ENCODE measurements around the gene TWNK. TPM values are rescaled to one million over a fixed set of nuclear protein-coding genes. Genes with fewer than 3 reads are reported as not detected.

The TWNK gene
- total and polyA plus RNA-seq, 9 of the 15 experiments (the other 6 are each of a cell fraction or from before 2014, with no cell fraction given) = 11.6 to 34.7 (median 17.4) TPM

DNA sequence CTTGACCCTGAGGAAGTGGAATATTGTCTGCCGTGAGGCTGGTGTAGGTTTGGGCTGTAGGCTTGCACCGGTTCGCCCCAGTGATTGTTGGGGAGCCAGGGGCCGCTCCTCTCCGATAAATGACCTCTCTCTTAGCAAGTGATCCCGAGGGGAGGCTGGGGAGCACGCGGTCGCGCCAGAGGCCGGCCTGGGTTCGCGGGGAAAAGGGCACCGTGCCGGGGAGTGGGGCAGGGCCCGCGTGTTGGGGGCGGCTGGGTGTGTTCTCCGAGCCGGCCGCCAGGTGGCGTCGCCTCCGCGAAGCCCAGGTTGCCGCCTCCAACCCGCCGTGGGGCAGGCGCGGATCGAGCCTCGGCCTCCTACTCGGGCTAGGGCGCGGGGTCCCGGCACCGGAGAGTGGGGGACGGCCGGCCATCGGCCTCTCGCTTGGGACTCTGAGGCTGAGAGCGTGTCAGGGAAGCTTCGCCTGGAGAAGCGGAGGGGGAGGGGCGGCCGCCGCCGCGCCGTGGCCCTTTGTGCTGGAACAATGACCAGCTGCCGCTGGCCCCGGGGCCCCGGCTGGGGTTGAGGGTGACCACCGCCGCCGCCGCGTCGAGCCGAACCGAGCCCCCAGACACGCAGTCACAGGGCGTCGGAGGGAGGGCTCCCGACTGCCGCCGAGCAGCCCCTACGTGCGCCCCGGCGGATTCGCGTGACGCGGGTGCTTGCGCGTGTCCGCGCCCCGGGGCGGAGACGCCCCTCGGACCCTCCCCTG, 11.8 kb downstream of the TWNK start (continued):
- TF ChIP-seq, protein P1, sequence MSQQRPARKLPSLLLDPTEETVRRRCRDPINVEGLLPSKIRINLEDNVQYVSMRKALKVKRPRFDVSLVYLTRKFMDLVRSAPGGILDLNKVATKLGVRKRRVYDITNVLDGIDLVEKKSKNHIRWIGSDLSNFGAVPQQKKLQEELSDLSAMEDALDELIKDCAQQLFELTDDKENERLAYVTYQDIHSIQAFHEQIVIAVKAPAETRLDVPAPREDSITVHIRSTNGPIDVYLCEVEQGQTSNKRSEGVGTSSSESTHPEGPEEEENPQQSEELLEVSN (IDR thresholded peaks at IDR 0.05; ENCODE audit: borderline replicate concordance in 1 of 2, extremely low read depth in 1 of 2, insufficient read depth in 1 of 2, insufficient read length in 1 of 2, low read depth in 1 of 2, low read length in 1 of 2, poor library complexity in 1 of 2, severe bottlenecking in 1 of 2) = peak; percentile 65 to 88
- TF ChIP-seq, protein P2, sequence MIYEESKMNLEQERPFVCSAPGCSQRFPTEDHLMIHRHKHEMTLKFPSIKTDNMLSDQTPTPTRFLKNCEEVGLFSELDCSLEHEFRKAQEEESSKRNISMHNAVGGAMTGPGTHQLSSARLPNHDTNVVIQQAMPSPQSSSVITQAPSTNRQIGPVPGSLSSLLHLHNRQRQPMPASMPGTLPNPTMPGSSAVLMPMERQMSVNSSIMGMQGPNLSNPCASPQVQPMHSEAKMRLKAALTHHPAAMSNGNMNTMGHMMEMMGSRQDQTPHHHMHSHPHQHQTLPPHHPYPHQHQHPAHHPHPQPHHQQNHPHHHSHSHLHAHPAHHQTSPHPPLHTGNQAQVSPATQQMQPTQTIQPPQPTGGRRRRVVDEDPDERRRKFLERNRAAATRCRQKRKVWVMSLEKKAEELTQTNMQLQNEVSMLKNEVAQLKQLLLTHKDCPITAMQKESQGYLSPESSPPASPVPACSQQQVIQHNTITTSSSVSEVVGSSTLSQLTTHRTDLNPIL (CRISPR knock-in tag; IDR thresholded peaks at IDR 0.05) = no peak
- TF ChIP-seq GABPB1 (CRISPR knock-in tag; IDR thresholded peaks at IDR 0.05) (peak; percentile 38; the same call in 1 of the 2 replicates), MTA2 (IDR thresholded peaks at IDR 0.05; ENCODE audit: low read depth) (0 out of 2 replicates have a peak, but pooled peaks have one; percentile 10), CBFB (CRISPR knock-in tag; IDR thresholded peaks at IDR 0.05) (no peak), PHF8 (IDR thresholded peaks at IDR 0.05; ENCODE audit: borderline replicate concordance, low read length) (peak; percentile 74; the same call in 1 of the 2 replicates), CCNT2 (IDR thresholded peaks at IDR 0.05; ENCODE audit: borderline replicate concordance, extremely low read depth, insufficient read length, low read depth, low read length) (peak; percentile 37), HNRNPL (IDR thresholded peaks at IDR 0.05; ENCODE audit: low read depth, low read length) (peak; percentile 58; the same call in 1 of the 2 replicates), ZNF140 (CRISPR knock-in tag; IDR thresholded peaks at IDR 0.05) (no peak), SAFB (IDR thresholded peaks at IDR 0.05; ENCODE audit: borderline replicate concordance, low read depth, low read length) (peak; percentile 86), FIP1L1 (IDR thresholded peaks at IDR 0.05; ENCODE audit: low read depth, low read length, poor library complexity, severe bottlenecking) (peak; percentile 38), NCOA6 (IDR thresholded peaks at IDR 0.05) (0 out of 2 replicates have a peak, but pooled peaks have one; percentile 48), HNRNPK (IDR thresholded peaks at IDR 0.05; ENCODE audit: low read depth, low read length, poor library complexity, severe bottlenecking) (no peak), CBX3 (IDR thresholded peaks at IDR 0.05; ENCODE audit: borderline replicate concordance in 1 of 2, low read length in 2 of 2) (no peak), ELF2 (CRISPR knock-in tag; IDR thresholded peaks at IDR 0.05) (0 out of 2 replicates have a peak, but pooled peaks have one; percentile 20), MTF1 (CRISPR knock-in tag; IDR thresholded peaks at IDR 0.05; ENCODE audit: borderline replicate concordance) (no peak)
- TF ChIP-seq, protein P3, sequence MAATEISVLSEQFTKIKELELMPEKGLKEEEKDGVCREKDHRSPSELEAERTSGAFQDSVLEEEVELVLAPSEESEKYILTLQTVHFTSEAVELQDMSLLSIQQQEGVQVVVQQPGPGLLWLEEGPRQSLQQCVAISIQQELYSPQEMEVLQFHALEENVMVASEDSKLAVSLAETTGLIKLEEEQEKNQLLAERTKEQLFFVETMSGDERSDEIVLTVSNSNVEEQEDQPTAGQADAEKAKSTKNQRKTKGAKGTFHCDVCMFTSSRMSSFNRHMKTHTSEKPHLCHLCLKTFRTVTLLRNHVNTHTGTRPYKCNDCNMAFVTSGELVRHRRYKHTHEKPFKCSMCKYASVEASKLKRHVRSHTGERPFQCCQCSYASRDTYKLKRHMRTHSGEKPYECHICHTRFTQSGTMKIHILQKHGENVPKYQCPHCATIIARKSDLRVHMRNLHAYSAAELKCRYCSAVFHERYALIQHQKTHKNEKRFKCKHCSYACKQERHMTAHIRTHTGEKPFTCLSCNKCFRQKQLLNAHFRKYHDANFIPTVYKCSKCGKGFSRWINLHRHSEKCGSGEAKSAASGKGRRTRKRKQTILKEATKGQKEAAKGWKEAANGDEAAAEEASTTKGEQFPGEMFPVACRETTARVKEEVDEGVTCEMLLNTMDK (IDR thresholded peaks at IDR 0.05; ENCODE audit: borderline replicate concordance, insufficient read depth, low read depth, low read length, poor library complexity, severe bottlenecking) = peak; percentile 70
- TF ChIP-seq, protein P4, sequence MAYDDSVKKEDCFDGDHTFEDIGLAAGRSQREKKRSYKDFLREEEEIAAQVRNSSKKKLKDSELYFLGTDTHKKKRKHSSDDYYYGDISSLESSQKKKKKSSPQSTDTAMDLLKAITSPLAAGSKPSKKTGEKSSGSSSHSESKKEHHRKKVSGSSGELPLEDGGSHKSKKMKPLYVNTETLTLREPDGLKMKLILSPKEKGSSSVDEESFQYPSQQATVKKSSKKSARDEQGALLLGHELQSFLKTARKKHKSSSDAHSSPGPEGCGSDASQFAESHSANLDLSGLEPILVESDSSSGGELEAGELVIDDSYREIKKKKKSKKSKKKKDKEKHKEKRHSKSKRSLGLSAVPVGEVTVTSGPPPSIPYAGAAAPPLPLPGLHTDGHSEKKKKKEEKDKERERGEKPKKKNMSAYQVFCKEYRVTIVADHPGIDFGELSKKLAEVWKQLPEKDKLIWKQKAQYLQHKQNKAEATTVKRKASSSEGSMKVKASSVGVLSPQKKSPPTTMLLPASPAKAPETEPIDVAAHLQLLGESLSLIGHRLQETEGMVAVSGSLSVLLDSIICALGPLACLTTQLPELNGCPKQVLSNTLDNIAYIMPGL (CRISPR knock-in tag; IDR thresholded peaks at IDR 0.05) = peak; percentile 74; the same call in 1 of the 2 replicates

Data from K562 (cell line).